G401.6 (cell line): ENCODE data around the gene ERICH6B.

Source experiments
- FAIRE-seq: peaks from 2 replicates; lab custom pipeline; 2012; peaks lifted over from hg19 to GRCh38; lab: Jason Lieb, UNC

Gene ERICH6B

DNA sequence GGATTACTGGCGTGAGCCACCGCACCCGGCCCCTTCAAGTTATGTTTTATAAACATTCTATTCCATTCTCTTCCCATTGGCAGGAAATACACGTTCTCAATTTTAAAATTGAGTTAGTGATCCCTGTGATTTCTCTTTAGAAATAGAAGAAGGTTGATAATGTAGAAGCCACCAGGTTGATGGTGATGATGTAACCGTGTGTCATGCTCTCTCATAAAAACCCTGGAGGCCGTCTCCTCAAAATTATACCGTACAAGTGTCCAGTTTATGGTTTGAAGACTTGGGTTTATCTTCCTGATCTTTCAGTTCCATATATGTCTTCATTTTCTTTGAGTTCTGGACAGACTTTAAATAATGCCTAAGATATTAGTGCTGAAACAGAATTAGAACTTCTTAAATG is 118.6 kb downstream of the ERICH6B start:
- FAIRE-seq: no peak

DNA sequence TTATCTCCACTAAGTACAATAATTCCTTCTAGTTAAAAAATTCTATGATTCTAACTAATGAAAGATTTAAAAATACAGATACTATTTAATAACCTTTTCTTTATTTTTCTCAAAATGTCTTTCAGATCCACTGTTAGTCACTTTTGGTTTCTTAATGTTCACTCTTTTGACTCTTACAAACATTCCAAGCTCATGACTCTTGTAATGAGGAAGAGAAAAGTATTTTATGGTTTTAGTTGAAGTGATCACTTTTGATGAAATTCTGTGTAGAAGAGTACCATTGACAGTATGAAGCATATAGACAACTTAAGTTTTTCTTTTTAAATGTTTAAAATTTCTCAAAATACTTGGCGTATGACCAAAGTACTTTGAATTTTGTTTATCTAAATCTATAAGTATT is 123.0 kb downstream of the ERICH6B start:
- peak; percentile 76 for FAIRE-seq
